MG63 (cell line): ENCODE data around the gene NCKAP5L. TPM values are rescaled to one million over a fixed set of nuclear protein-coding genes. Genes with fewer than 3 reads are reported as not detected.

ENCODE experiments used
- DNase-seq: peaks from one replicate; pipeline ENCODE4 v3.0.0-alpha.2; 2020
- H3K27me3 ChIP-seq: fragments of 250-450 bp; sonication (Bioruptor Pico); 2 replicates; pipeline ENCODE4 v1.5.1; 2020; ENCODE audit warnings: mild to moderate bottlenecking, moderate library complexity
- H3K36me3 ChIP-seq: fragments of 250-450 bp; sonication (Bioruptor Pico); 2 replicates; pipeline ENCODE4 v1.5.1; 2020; ENCODE audit warnings: mild to moderate bottlenecking, moderate library complexity
- H3K4me3 ChIP-seq: fragments of 250-450 bp; sonication (Bioruptor Pico); 2 replicates; pipeline ENCODE4 v1.5.1; 2020; ENCODE audit warnings: mild to moderate bottlenecking, moderate library complexity
- H3K9me3 ChIP-seq: fragments of 250-450 bp; sonication (Bioruptor Pico); 2 replicates; pipeline ENCODE4 v1.5.1; 2020; ENCODE audit warnings: mild to moderate bottlenecking, moderate library complexity
- total RNA-seq: library from RNA; depleted of rRNA; stranded (reverse); fragments of >200 nt; shearing (Covaris generic); gene quantifications from 2 replicates; pipeline ENCODE4 v1.2.3, GENCODE V29; 2014; ENCODE audit warnings: low replicate concordance; rRNA removed

NCKAP5L gene
- total RNA-seq, 1 experiment from 2014 or later, result 8.8 TPM

DNA sequence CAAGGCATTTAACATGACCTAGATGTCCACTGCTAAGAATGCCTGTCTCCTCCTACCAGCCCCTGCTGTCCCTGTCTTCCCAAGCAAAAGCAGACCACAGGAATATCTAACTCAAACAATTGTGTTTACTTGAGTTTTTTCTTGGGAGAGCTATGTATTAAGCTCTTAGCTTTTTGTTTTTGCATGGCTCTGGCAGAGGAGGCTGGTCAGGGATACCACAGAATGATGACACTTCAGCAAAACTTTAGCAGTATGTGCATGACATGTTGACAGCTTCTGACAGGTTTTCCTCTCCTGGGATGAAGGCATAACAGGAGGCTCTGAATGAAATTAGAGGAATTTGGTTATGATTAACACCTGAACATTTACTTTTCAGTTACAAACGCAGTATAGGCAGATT is 79.9 kb downstream of the NCKAP5L start:
- Histone ChIP-seq H3K36me3 (peaks cover 74% of the 10 kb centered on the region), H3K9me3 (peaks cover 2% of the 10 kb centered on the region; the same call in 1 of the 2 replicates), H3K27me3 (no peaks in the 10 kb centered on the region), H3K4me3 (no peak overlapping the region)
- no peak for DNase-seq

DNA sequence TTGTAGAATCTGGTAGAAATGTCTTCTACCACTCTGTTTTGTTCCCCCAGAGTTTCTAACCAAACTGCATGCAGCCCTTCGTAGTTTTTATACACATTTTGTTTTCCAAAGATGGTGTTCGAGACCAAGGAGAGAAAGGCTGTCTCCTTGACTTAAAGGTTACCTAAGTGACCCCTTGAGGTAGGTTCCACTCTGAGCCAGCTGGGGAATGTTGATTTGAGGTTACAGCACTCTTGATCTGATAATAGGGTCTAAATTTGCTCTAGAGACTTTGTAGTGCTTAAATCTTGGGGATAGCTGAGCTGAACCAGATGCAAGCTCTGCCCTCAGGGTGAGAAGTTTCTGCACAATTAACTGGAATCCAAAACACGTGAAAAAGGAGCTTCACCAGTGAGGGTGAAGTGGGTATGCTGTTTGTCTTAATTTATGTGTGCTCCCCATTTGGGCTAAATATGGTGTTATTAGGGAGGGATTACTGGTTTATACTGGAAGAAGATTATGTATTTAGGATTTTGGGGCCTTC is 83.8 kb downstream of the NCKAP5L start:
- Histone ChIP-seq H3K36me3 (peaks cover 45% of the 10 kb centered on the region), H3K4me3 (no peak overlapping the region), H3K27me3 (no peaks in the 10 kb centered on the region), H3K9me3 (peaks cover 2% of the 10 kb centered on the region; the same call in 1 of the 2 replicates)
- DNase-seq, result no peak

DNA sequence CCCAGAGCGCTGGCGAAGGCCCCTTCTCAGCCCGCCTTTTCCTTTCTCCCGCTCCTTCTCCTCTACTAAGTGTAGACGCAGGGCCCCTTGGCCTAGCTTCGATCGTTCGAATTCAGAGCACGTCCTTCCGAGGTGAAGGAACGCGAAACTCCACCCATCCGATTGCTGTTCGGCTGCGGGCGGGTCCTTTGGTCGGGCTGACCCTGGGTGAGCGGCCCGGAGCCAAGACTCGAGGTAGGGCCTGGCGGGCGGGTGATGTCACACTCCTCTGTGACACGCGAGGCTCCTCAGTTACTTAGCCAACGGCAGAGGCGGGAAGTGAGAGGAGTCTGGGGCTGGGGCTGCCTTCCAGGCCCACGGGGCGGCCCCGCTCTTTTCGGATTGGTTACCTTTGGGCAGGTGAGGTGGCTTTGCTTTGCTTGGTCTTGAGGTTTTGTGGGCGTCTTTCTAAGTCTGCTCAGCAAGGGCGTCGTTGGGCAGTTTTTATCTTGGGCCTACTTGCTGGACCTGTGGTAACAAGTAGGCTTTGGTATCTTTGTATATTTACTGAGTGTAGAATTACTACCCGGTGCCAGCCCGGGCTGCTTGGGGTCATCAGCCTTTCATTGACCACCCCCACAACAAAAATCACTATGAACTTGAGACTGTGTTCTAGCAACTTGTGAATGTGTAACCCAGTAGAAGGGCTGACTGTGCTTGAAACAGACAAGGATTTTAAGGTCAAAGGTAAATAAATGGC is 86.2 kb downstream of the NCKAP5L start:
- H3K27me3 ChIP-seq, result no peaks in the 10 kb centered on the region
- H3K36me3 ChIP-seq, result peaks cover 26% of the 10 kb centered on the region
- peak overlapping the region; percentile 82 for H3K4me3 ChIP-seq
- H3K9me3 ChIP-seq, result no peaks in the 10 kb centered on the region
- DNase-seq, result peak; percentile 96

Other genes with a start within 250 kb of the NCKAP5L start
- not detected in 2 replicates for gene FAM186B, start 222.8 kb downstream of the NCKAP5L start, total RNA-seq
- 4.8 and 8.6 TPM in 2 replicates for gene PRPF40B, start 204.9 kb downstream of the NCKAP5L start, total RNA-seq
- gene FMNL3, start 121.0 kb downstream of the NCKAP5L start, total RNA-seq, result 8.8 and 12.8 TPM in 2 replicates
- gene TMBIM6, start 86.9 kb downstream of the NCKAP5L start, total RNA-seq, result 260 and 282 TPM in 2 replicates
- gene BCDIN3D, start 14.7 kb upstream of the NCKAP5L start, total RNA-seq, result 1.8 and 5.8 TPM in 2 replicates
- gene FAIM2, start 75.5 kb upstream of the NCKAP5L start, total RNA-seq, result not detected in 2 replicates
- not detected in 2 replicates for gene AQP2, start 122.3 kb upstream of the NCKAP5L start, total RNA-seq
- not detected in 2 replicates for gene AQP5, start 133.5 kb upstream of the NCKAP5L start, total RNA-seq
- not detected in 2 replicates for gene AQP6, start 144.5 kb upstream of the NCKAP5L start, total RNA-seq
- 157 and 166 TPM in 2 replicates for gene RACGAP1, start 197.1 kb upstream of the NCKAP5L start, total RNA-seq
- 1.5 and 1.7 TPM in 2 replicates for gene ASIC1, start 229.2 kb upstream of the NCKAP5L start, total RNA-seq